IPS-15b (cell line): ENCODE results near the gene NAPB.
A peak's percentile ranks its signal among the peaks of the same experiment; 100 is the strongest.

Experiments
- H3K27me3 ChIP-seq: one replicate; pipeline ENCODE4 v1.6.1; 2013; ENCODE audit warnings: low read length; ENCODE audit not compliant: control insufficient read depth, insufficient read depth
- H3K36me3 ChIP-seq: one replicate; pipeline ENCODE4 v1.6.1; 2013; ENCODE audit warnings: low read length; ENCODE audit not compliant: control insufficient read depth, insufficient read depth
- H3K4me1 ChIP-seq: one replicate; pipeline ENCODE4 v1.6.1; 2013; ENCODE audit warnings: mild to moderate bottlenecking, low read length; ENCODE audit not compliant: control insufficient read depth, insufficient read depth
- H3K4me3 ChIP-seq: one replicate; pipeline ENCODE4 v1.5.1; 2013; ENCODE audit warnings: low read depth, low read length
- H3K9ac ChIP-seq: one replicate; pipeline ENCODE4 v1.6.1; 2013; ENCODE audit warnings: low read depth, mild to moderate bottlenecking, low read length
- H3K9me3 ChIP-seq: one replicate; pipeline ENCODE4 v1.6.1; 2013; ENCODE audit warnings: mild to moderate bottlenecking, low read length; ENCODE audit not compliant: control insufficient read depth, insufficient read depth

Gene NAPB

DNA sequence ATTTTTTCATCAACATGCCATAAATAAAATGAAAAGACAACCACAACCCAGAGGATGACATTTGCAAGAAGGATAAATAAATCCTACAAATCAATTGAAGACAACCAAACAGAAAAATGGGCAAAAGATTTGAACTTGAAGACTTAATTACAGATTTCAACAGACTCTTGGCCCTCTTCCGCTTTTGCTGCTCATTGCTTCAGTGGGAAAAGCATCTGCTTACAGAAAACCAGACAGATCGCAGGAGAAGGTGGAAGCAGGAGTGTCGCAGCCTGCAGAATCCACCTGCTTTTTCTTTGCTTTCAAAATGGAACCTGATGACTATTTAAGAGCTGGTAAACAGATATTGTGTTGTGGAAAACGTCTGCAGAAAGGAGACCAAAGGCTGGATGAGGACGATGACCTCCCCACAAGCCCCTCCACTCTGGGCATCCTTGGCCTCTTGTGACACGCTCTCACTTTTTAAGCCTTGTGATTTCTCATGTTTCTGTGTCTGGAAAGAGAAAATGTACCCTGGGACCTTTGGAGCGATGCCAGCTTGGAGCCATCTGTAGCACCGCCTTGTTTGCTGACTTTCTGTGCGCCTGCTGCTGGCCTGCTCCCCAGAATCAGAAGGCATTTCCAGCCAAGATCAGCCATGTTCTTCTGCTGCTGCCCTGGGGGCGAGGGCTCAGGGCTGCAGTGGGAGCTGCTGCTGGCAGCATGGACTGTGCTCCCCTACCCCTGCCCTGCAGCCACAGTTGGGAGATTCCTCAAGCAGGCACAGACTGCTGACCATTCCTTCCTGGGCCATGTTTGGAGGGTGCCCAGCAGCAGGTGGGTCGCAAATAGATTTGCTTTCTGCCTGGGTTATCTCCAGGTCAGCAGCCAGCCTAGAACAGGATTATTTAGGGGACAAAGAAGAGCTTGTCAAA is 14.6 kb upstream of the NAPB start:
- Histone ChIP-seq H3K9me3 (no peaks in the 10 kb centered on the region), H3K9ac (no peak overlapping the region), H3K4me3 (no peak overlapping the region), H3K27me3 (no peaks in the 10 kb centered on the region), H3K36me3 (no peaks in the 10 kb centered on the region), H3K4me1 (no peaks in the 10 kb centered on the region)

GRCh38 chr20:23434521-23435313 is 13.4 kb upstream of the NAPB start:
- H3K4me1 ChIP-seq: no peaks in the 10 kb centered on the region
- no peaks in the 10 kb centered on the region for H3K9me3 ChIP-seq
- no peak overlapping the region for H3K4me3 ChIP-seq
- H3K27me3 ChIP-seq: no peaks in the 10 kb centered on the region
- no peak overlapping the region for H3K9ac ChIP-seq
- H3K36me3 ChIP-seq: no peaks in the 10 kb centered on the region

- H3K9ac ChIP-seq: no peak overlapping the region
- no peaks in the 10 kb centered on the region for H3K9me3 ChIP-seq
- no peak overlapping the region for H3K4me3 ChIP-seq
- no peaks in the 10 kb centered on the region for H3K4me1 ChIP-seq
- no peaks in the 10 kb centered on the region for H3K27me3 ChIP-seq
- no peaks in the 10 kb centered on the region for H3K36me3 ChIP-seq
These were observed 12.3 kb upstream of the NAPB start for GRCh38 chr20:23433628-23434027.

GRCh38 chr20:23425129-23425528 is 3.8 kb upstream of the NAPB start:
- H3K4me1 ChIP-seq: no peaks in the 10 kb centered on the region
- no peaks in the 10 kb centered on the region for H3K36me3 ChIP-seq
- no peak overlapping the region for H3K9ac ChIP-seq
- H3K4me3 ChIP-seq: no peak overlapping the region
- H3K9me3 ChIP-seq: no peaks in the 10 kb centered on the region
- no peaks in the 10 kb centered on the region for H3K27me3 ChIP-seq

- Histone ChIP-seq H3K9me3 (no peaks in the 10 kb centered on the region), H3K4me1 (peaks cover 4% of the 10 kb centered on the region), H3K27me3 (no peaks in the 10 kb centered on the region), H3K4me3 (peak overlapping the region; percentile 84), H3K36me3 (no peaks in the 10 kb centered on the region), H3K9ac (peak overlapping the region; percentile 16)
These were observed 1.0 kb downstream of the NAPB start for GRCh38 chr20:23419995-23420901.

DNA sequence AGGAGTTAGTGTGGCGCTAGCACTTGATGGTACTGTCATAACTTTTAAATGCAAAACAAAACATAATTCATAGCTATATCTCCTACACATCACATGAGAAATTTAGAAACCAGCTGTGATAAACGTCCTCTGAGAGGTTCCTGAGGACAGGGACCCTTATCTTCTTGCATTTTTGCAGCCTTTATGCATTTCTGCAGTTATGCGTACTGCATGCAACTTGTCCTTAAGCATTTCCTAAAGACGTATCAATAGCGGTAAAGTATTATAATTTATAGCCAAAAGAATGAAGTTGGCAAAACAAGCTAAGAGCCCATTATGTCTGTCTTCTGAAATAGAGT is 1.7 kb downstream of the NAPB start:
- no peaks in the 10 kb centered on the region for H3K9me3 ChIP-seq
- no peaks in the 10 kb centered on the region for H3K27me3 ChIP-seq
- peaks cover 4% of the 10 kb centered on the region for H3K4me1 ChIP-seq
- no peaks in the 10 kb centered on the region for H3K36me3 ChIP-seq
- H3K9ac ChIP-seq: no peak overlapping the region
- peak overlapping the region; percentile 84 for H3K4me3 ChIP-seq

DNA sequence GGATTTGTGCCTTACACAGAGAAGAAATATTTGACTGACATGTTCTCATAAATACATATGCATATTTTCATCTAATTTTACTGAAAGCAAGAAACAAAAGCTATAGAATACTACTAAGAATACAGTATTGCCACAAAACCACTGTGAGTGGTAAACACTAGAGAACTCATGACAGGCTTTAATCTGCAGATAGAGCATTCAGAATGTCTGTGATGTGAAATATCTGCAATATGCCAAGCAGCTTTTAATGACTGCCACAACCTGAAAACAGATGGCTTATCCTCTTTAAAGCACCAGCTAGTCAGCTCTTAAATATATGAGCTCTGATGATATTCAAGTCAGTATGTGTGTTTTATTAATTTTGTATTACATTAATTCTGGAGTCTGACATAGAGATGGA is 3.4 kb downstream of the NAPB start:
- H3K36me3 ChIP-seq: no peaks in the 10 kb centered on the region
- no peak overlapping the region for H3K4me3 ChIP-seq
- H3K9ac ChIP-seq: no peak overlapping the region
- peaks cover 4% of the 10 kb centered on the region for H3K4me1 ChIP-seq
- no peaks in the 10 kb centered on the region for H3K9me3 ChIP-seq
- no peaks in the 10 kb centered on the region for H3K27me3 ChIP-seq

GRCh38 chr20:23415959-23416583 is 5.2 kb downstream of the NAPB start:
- no peak overlapping the region for H3K4me3 ChIP-seq
- no peaks in the 10 kb centered on the region for H3K9me3 ChIP-seq
- H3K9ac ChIP-seq: no peak overlapping the region
- H3K36me3 ChIP-seq: no peaks in the 10 kb centered on the region
- H3K27me3 ChIP-seq: no peaks in the 10 kb centered on the region
- peaks cover 4% of the 10 kb centered on the region for H3K4me1 ChIP-seq

DNA sequence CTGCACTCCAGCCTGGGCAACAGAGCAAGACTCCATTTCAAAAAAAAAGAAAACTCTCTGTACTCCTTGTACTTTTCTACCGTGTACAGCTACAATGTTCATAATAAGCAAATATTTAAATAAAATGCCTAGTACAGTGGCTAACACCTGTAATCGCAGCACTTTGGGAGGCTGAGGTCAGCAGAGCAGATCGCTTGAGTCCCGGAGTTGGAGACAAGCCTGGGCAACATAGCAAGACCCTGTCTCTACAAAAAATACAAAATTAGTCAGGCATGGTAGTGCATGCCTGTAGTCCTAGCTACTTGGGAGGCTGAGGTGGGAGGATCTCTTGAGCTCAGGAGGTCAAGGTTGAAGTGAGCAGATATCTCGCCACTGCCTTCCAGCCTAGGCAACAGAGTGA is 5.7 kb downstream of the NAPB start:
- Histone ChIP-seq H3K9ac (no peak overlapping the region), H3K27me3 (no peaks in the 10 kb centered on the region), H3K4me3 (no peak overlapping the region), H3K4me1 (peaks cover 4% of the 10 kb centered on the region), H3K36me3 (no peaks in the 10 kb centered on the region), H3K9me3 (no peaks in the 10 kb centered on the region)

DNA sequence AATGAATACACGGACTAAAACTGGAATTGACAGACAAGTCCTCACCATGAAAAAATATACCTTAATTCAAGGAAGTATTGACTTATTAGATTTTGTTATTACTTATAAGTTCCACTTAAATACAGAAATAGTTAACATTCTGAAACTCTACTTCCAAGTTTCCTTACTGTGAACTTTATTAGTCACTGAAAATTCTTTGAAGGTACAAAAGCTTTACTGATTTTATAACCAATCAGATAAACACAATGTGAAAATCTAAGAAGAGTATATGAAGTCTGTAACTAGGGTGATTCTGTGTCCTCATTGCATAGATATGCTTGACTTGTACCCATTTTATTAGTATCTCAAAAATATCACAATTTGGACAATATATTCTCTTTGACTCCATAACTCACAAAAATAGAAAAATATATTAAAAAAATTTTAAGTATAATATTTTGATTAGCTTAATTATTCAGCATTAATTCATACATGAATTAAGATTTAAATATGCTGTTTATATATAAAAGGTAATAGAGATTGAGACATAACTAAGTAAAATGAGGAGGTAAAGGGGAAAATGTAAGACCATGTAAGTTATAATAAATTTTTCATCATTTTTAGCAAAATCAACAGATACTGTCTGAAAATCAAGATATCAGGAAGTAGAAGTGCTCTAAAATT is 6.6 kb downstream of the NAPB start:
- H3K4me3 ChIP-seq: no peak overlapping the region
- H3K36me3 ChIP-seq: no peaks in the 10 kb centered on the region
- H3K9me3 ChIP-seq: no peaks in the 10 kb centered on the region
- no peaks in the 10 kb centered on the region for H3K27me3 ChIP-seq
- H3K9ac ChIP-seq: no peak overlapping the region
- peaks cover 5% of the 10 kb centered on the region for H3K4me1 ChIP-seq
